NCI-H345 (cell line): ENCODE results near the gene MGLL.

ENCODE experiments used
- DNase-seq: peaks from one replicate; lab custom pipeline; 2025; lab: John Stamatoyannopoulos, UW

MGLL gene

DNA sequence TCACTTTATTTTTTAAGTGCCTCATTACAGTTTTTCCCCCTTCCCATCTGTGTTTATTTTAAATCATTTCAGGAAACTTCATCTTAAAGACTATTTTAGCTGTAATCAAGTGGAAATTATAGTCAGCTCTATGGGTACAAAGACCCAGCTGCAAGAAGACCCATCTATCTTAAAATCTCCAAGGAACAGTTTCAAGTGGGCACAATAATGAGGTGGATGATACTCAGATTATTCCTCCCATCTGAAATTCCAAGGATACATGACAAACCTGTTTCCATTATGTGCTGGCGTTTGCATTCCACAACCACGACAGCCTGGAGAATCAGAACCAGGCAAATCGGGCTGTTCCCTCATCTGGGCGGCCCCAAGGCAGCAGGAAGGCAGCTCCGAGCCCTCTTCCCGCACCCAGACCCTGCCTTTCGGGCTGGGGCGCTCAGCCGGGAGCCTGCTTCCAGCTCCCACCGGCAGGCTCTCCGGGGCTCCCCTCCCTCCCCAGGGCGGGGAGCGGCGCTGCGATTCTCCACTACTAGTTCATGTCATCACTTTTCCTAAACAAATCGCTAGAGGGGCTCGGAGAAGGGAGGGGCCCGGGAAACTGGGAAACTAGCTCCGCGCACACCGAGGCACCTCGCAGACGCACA, at the start of gene MGLL:
MGLL (minus strand) TSS at position 475 of the 641 bp plus-strand sequence; CDS start at position 278, 197 bp downstream.
- DNase-seq: peak; percentile 15

DNA sequence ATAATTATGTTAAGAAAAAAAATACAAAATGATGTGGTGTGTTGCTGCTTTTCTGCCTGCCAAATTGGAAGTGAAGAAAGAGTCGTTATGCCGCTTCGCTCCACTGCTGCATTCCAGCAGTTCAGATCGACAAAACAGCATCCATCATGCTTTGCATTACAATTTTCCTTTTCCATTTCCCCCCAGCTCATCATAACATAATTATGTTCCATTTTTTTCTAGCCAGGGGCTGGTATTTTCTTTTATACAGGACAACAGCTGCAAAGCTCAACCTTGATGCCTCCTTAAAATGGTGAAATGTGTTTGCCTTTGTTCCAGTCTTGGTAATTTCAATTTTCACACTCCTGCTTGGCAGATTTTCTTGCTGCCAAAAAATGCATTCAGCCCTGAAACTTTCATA, 47.8 kb upstream of the MGLL start:
- no peak for DNase-seq

DNA sequence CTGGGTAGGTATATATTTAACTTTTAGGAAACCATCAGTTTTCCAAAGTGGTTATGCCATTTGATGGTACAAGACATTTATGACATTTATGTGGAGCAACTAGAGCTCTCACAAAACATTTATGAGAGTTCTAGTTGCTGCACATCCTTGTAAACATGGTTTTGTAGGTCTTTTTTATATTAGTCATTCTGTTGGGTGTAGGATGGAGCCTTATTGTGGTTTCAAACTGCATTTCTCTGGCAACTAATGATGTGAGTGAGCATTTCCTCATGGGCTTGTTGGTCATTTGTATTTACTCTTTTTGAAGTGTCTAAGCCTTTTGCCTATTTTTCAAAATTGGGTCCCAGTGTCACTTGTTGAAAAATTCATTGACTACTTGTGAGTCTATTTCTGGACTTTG, 45.7 kb upstream of the MGLL start:
- DNase-seq: no peak

DNA sequence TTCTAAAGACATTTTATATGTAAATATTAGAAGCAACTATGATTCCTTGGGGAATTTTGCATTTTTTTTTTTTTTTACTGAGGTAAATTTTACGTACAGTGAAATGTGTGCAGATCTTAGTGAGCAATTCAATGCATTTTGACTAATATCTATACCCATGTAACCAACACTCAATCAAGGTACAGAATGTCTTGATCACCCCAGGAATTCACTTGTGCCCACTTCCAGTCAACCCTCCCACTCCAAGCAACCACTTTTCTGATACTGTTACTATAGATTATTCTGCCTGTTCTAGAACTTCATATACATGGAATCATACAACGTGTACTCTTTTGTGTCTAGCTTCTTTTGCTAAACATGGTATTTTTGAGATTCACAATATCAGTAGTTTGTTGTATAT, 45.1 kb upstream of the MGLL start:
- DNase-seq: no peak

DNA sequence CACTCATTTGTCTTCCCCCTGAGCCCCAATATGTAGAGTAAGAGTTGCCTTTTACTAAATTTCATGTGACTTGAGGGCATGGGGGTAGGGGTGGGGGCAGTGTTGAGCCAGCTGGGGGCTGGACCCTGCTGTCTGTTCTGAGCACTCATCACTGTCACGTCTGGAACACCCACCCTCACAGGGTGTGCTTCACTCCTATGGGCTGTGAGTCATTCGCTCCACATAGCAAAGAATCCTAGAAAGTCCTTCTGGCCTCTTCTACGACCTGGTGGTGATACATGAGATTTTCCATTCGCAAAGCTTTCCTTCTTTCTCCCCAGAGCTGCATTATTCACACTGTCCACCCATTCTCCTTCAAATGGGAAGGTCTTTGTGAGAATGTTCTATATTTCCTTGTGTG, 43.6 kb upstream of the MGLL start:
- no peak for DNase-seq

DNA sequence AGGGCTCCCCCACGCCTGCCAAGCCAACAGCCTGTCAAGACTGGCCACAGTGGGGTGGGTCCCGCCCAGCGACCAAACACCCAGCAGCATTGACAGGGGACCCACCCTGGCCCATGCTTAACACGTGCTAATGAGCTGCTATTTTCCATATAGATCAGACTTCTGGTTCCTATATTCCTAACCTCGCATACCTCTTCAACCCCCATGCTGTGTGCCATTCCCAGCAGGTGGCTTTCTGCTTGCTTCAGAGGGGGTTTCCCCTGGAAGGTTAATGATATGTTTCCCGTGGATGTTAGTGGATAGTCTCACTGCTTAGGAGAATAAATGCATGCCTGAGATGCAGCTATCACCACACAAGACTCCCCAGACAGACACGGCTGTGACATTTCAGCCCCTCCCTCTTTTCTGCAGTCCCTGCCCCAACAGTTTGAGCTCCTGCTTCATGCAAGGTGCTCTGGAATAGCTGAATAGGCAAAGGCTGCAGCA, 37.9 kb upstream of the MGLL start:
- DNase-seq: no peak

DNA sequence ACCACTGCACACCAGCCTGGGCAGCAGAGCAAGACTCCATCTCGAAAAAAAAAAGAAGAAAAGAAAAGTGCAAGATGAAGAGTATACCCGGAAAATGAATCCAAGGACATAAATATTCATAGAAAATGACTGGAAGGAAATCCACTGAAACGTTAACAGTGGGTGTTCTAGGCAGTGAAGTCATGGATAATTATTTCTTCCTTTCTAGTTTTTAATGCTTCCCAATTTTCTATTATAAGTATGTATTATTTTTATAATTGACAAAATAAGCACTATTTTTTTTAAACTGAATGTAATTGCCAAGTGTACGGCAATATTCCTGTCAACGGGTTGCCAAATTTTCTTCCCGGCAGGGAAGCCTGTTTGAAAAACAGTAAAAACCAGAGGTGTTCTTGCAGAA, 37.4 kb upstream of the MGLL start:
- no peak for DNase-seq

DNA sequence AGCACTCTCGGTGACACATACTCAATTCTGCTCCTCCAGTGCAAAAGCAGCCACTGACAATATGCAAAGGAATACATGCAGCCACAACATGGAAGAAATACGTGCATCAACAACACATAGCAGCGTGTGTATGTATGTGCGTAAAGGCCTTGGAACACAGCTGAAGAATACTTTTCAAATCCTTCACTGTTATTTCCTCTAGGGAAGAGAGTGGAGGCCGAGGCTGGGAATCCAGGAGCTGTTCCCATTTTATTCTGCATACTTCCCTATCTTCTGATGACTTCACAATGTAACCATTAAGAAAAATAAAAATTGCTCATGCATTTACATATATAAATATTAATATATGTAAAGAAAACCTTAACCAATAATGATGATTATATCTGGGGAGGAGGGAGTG, 36.6 kb upstream of the MGLL start:
- DNase-seq: no peak

DNA sequence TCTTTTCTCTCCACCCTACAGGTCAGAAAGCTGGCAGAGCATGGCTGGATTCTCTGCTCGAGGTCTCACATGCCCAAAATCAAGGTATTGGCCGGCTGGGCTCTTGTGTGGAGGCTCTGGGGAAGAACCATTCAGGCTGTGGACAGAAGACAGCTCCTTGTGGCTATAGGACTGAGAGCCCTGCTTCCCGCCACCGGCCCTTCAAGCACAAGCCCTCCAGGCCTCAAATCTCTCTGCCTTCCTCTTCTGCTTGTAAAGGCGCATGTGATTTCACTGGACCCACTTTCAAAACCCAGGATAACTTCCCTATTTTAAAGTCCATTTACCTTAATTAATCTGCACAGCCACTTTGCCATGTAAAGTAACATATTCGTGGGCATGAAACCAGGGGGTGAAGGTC, 36.2 kb upstream of the MGLL start:
- no peak for DNase-seq

DNA sequence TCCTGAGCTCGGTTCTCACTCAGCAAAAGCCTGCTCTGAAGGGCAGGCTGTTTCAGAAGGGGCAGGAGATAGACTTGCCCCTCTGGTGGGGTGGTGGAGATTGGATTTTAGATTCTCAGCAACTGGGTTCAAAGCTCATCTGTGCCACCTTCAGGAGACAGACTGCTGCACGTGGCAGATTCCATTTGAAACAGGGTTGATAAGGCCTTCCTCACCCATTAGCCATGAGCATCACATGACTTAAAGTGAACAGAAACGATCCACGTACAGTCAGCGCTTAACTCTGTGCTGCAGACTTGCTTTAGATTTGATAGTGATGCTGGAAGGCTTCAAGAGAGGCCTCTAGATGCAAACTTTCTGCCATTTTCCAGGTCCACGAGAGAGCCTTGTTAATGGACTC, 35.0 kb upstream of the MGLL start:
- no peak for DNase-seq

DNA sequence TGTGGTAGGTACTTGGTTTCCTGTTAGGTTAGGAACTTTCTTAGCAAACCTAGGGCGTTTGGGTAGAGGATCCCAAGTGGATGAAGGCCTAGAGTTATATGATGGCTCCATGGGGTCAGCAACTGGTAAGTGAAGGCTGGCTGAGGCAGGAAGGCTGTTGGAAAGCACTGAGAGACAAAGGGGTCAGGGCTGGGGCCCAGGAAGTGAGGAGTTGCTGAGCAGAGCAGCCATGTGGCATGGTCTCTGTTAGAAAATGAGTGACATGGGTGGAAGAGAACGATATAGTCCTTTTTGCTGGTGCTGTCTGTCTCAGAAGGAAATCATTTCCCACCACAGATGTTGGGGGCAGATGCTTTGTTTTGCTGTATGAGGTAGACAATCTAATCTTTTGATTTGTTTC, 34.5 kb upstream of the MGLL start:
- no peak for DNase-seq

DNA sequence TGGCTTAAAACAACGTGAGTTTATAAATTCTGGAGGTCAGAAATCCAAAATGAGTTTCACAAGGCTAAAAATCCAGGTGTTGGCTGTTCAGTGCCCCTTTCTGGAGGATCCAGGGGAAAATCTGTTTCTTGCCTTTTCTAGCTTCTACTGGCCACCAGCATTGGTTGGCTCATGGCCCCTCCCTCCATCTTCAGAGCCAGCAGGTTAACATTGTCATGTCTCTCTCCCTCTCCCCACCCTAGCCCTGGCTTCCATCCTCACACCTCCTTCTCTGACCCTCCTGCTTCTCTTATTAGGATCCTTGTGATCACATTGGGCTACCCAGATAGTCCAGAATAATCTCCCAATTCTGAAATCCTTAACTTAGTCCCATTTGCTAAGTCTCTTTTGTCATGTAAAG, 32.9 kb upstream of the MGLL start:
- no peak for DNase-seq

DNA sequence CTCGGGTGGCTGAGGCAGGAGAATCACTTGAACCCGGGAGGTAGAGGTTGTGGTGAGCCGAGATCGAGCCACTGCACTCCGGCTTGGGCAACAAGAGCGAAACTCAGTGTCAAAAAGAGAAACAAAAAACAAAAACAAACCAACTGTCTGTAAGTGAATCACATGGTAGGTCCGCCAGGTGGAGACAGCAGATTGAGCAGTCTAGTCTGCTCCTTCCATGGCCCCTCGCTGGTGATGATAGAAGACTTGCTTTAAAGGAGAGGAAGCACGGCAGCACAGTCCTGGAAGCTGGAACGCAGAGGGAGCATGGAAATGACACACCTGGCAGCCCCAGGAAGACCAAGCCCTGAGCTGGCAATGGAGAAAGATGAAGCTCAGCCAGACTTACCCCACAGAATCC, 31.4 kb upstream of the MGLL start:
- no peak for DNase-seq

DNA sequence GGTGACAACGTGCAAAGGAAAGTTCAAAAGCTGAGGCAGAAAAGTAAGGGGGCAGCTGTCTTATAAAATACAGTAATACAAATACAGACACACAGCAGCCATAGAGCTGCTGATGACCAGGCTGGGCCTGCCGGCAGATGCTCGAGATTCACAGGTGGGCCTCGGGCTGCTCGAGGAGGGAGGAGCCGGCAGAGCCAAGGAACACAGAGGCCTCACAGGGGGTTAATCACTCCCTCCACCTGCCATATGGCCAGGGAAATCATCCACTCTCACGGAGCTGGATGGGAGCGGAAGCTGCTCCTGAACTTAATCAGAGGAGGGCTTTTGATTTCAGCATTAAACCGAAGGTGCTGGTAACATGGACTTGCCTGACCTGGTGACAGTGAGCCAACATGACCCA, 29.6 kb upstream of the MGLL start:
- peak; percentile 68 for DNase-seq

DNA sequence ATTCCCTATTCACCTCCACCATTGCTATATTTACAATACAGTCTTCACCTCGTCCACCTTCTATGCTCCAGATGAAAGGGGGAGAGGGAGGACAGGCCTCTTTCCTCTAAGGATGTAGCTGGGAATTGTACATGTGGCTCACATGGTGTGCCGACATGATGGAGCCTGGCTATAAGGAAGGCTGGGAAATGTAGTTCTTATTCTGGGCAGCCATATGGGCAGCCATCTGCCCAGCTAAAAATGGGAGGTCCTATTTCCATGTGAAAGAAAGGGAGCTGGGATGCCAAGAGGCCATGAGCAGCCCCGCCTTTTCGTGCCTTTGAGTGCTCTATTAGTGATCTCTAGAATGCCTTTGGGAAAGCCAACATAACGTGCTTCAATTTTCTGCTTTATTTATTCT, 27.1 kb upstream of the MGLL start:
- DNase-seq: no peak

DNA sequence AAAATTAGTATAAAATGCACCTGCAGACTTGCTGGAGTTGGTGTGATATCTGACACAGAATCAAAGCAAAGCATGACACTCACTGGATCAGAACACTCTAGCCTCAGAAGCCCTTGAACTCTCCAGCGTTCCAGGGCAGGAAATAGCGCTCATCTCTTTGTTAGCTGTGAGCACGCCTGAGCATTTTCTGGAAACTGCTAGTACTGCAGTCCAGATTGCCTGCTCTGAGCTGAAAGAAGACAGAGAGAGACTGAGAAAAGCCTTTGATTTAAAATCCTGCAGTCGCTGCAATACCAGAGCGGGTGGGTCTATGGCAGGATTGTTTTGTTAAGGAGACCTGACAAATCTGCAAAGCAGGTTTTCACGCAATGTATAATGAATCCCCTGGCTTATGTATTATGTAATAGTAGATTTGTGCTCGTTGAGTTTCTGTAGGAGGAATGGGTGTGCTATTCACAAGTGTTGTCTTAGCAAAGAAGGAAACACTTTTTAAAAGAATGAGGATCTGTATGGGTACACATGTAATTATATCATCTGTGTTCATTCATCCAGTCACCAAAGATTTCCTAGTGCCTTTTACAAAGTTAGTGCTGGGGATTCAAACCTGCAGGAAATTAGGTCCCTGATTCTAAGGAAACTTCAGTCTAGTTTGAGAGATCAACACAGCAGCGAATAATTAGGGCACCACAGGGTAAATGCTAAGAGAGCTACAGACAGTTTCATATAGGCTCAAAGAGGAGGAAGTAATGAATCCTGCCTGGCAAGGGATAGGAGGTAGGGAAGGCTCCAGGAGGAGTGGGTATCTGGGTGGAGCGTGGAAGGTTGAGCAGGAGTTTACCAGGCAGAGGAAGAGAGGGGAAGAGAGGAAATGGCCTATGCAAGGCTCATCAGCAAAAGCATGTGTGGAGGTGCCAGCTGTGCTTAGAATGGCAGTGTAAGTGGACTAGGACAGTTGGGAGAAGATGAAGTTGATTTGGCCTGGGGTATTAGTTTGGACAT, 26.1 kb upstream of the MGLL start:
- no peak for DNase-seq

DNA sequence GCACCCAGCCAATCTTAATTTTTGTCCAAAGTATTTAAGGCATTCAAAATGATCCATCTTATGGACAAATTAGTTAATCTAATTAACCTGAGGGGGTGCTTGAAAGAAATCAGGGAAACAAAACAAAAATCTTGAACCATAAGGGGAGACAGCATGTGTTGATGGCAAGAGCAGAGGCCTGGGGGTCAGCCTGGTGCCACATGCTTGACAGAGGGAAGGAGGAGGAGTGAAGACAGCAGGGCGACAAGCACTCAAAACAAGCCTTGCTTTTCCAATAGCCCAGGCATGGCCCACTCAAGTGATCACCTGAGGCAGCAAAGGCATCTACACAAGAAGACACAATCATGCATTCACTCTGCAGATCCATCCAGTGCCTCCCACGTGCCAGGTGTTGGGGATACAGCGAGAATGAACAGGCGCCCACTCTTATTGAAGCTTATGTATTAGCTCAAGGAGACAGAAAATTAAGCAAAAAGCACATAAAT, 25.0 kb upstream of the MGLL start:
- DNase-seq: no peak

DNA sequence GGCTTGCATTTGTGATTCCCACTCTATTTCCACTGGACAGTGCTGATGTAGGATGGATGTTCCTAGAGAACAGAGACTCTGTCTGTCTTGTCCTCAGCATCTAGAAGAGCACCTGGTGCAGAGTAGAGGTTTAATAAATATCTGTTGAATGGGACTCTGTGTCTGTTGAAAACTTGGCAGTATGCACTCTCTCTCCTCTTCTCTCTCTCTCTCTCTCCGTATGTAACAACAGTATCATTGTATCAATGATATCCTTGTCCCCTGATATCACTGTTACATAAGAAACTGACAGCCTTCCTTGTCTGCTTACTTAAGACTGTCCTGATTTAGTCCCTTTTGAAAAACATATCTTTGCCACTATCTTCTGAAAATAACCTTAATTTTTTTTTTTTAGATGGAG, 24.3 kb upstream of the MGLL start:
- DNase-seq: no peak

DNA sequence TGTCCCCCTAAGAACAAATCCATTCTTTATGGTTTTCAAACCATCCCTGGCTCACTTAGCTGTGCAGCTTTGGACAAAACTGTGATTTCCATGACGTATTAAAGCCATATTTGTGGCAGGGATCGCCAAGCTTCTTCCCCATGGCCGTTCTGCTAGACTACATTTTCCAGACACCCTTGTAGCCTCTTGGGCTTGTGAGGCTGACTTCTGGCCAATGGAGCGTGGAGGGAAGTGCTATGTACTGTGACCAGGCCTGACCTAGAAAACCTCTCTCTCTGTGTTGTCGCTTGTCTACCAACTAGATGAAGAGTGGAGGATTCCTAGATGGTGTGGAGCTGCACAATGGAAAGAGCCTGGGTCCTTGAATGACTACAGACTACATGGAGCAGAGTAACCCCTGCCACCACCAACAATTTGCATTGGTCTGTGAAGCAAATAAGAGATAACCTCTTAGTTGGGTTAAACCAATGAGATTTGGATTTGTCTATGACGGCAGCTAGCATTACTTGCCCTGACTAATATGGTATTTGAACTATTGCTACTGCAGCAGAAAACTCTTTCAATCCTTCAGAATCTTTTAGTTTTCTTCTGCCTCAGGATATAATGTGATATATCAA, 22.1 kb upstream of the MGLL start:
- no peak for DNase-seq

DNA sequence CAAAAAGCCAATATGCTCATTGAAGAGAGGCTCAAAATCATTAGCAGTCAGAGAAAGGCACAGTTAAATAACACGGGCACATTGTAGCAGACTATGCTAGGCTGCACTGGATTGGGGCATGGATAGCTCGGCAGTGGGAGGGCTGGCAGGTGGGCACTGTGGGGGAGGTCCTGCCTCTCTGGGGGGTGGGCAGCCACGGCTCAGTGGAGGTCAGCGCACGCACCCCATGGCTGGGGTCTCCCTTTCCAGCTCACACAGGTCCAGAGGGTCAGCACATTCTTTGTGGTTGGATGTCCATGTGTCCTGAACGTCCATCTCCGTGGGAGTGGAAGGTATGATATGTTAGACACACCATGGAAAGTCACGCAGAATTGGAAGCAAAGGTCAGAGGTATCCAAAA, 18.4 kb upstream of the MGLL start:
- no peak for DNase-seq

DNA sequence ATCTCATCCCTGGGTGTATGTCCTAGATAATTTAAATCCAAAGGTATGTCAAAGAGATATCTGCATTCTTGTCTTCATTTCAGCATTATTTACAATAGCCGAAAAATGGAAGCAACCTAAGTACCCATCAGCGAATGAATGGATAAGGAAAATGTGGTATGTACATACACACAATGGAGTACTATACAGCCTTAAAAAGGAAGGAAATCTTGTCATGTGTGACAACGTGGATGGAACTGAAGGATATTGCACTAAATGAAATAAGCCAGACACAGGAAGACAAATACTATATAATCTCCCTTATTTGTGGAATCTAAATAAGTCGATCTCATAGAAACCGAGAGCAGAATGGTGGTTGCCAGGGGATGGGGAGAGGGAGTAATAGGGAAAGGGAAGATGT, 16.8 kb upstream of the MGLL start:
- DNase-seq: no peak

DNA sequence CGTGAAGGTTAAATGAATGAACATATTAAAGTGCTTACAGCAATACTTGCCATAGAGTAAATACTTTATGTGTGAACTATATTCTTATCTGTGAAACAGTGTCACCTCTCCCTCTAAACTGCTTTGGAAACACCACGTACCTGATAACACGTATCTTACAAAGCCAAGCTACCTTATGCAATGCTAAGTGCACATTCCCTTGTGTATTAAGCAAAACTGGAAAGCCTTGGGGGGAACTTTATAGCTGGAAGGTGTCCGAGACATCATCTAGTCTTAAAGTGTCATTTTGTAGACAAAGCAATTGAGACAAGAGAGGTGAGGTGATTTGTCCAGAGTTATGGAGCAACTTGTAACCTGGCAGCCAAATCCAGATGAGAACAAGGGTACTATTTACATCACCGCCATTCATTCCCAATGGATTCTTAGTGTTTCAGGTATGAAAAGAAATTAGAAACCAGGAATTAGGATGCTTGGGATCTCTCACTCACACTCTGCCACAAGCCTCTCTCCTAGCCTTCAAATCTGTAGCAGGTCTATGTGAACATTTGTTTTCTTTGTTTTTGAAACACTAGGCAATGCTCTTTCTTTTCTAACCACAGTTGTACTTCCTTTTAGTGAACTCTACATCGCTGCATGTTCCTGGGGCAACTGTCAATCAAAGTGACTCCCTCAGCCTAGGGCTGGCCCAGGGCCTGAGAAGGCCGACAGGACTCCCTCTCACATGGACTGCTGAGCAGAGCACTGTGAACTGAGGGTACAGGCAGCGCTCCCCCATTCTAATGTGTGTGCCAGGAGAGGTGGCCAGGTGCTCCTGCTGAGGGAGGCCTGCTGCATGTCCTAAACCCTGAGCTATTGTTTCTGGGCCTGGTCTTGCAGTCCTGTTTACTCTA, 13.9 kb upstream of the MGLL start:
- DNase-seq: no peak
